Amniotic stem cell (primary cell): ENCODE measurements around the gene NOP53.
A peak's percentile ranks its signal among the peaks of the same experiment; 100 is the strongest.
"Not testable (repeated sequence)": the region's sequence is repeated elsewhere in the genome, so short reads cannot be mapped to it uniquely, and the experiment has no call there.

Experiments used
- DNase-seq: peaks from one replicate; lab custom pipeline; 2025; lab: John Stamatoyannopoulos, UW

Gene NOP53

DNA sequence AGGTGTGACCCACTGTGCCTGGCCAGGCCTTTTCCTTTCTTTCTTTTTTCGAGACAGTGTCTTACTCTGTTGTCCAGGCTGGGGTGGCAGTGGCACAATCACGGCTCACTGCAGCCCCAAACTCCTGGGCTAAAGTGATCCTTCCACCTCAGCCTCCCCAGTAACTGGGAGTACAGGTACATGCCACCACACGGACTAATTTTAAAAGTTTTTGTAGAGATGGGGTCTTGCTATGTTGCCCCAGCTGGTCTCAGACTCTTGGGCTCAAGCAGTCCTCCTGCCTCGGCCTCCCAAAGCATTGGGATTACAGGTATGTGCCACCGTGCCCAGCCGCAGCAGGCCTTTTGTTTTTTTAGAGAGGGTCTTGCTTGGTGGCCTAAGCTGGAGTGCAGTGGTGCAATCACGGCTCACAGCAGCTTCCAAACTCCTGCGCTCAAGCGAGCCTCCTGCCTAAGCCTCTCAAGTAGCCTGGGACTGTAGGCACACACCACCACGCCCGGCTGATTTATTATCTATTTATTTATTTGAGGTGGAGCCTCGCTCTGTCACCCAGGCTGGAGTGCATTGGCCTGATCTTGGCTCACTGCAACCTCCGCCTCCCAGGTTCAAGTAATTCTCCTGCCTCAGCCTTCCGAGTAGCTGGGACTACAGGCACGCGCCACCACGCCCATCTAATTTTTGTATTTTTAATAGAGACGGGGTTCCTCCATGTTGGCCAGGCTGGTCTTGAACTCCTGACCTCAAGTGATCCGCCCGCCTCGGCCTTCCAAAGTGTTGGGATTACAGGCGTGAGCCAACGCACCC, 32.1 kb downstream of the NOP53 start:
- not testable (repeated sequence) for DNase-seq

DNA sequence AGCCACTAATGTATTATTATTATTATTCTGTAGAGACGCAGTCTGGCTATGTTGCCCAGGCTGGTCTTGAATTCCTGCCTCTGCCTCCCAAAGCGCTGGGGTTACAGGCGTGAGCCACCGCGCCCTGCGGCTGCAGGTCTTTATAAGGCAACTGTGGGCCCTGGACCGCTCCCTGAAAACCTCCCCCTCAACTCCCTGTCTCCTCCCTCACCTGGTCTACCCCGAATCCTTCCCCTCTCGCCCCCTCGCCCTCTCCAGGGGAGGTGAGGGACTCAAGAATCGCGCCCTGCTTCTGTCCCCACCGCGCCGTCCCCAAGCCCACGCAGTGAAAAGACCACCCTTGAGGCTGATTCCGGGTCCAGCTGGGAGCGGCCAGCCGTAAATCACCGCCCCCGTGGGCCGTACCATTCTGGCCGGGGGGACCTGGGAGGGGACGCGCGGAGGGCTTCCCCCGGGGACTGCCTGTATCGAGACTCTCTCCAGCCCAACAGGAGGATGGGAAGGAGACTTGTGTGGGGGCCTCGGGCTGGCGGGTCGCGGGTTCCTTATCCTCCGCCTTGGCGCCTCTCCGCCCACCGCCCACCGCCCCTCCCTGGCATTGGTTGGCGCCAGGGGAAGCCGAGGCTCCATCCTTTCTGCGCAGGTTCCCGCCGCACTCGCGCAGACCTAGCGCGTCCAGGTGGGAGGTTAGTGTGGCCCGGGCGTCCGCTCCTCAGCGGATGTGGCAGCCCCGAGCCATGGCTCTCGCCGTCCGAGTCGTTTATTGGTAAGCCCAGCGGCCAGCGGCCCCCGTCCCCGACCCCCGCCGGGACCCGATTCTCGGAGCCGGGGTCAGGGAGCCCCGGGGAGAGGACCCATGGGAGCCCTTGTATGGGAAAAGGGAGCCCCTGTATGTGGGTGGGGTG, 33.0 kb downstream of the NOP53 start, which contains the start of gene SELENOW:
SELENOW (plus strand) TSS at position 655 of the 905 bp plus-strand sequence; CDS start at position 738, 83 bp downstream.
- DNase-seq, result peak; percentile 36

DNA sequence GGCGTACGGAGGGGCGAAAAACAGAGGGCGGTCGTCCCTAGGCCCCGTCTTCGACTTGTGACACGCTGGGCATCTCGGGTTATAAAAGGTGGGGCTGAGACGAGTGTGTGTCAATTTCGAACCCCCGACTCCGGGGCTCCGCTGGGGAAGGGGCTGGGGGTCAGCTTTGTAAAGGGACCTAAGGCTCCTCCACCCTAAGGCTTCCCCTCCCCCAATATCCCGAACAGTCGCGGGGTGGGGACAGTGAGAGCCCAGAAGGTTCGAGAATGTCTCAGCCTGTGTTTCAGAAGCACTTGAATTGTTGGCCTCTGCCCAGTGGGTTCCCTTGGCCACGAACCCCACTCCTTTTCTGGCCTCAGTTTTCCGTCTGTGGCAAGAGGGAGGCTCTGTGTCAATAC, 33.6 kb downstream of the NOP53 start:
- no peak for DNase-seq

DNA sequence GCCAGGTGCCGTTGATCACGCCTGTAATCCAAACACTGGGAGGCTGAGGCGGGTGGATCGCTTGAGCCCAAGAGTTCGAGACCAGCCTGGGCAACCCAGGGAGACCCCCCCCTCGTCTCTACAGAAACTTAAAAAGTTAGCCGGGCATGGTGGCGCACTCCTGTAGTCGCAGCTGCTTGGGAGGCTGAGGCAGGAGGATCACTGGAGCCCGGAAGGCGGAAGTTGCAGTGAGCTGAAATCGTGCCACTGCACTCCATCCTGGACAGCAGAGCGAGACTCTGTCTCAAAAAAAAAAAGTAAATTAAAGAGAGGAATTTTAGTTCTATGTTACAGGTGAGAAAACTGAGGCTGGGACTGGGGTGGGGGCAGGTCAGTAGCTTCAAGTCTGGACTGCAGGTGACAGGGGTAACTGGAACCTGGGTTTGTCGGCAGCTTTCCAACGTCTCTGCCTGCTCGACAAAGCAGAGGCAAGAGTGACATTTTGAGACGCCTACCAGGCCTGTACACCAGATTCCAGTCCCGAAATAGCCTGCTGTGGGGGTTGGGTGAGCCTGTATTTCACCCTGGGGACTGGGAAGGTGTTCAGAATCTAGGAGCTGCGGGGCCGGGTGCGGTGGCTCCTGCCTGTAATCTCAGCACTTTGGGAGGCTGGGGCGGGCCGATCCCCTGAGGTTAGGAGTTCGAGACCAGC, 34.3 kb downstream of the NOP53 start:
- no peak for DNase-seq

DNA sequence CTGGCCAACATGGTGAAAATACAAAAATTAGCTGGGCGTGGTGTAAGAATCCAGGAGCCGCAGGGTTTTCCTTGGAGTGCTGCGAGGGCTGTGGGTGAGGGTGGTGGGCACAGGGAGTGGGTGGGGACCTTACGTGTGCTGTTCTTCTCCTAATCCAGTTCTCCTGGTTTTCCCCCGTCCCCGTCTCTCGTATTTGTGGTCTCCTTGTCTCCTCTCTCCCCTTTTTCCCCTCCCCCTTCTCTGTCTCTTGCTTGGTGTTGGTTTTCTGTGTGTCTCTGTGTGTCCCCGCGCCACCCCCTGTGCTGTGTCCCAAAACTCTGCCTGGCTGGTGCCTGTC, 34.8 kb downstream of the NOP53 start:
- DNase-seq, result no peak

DNA sequence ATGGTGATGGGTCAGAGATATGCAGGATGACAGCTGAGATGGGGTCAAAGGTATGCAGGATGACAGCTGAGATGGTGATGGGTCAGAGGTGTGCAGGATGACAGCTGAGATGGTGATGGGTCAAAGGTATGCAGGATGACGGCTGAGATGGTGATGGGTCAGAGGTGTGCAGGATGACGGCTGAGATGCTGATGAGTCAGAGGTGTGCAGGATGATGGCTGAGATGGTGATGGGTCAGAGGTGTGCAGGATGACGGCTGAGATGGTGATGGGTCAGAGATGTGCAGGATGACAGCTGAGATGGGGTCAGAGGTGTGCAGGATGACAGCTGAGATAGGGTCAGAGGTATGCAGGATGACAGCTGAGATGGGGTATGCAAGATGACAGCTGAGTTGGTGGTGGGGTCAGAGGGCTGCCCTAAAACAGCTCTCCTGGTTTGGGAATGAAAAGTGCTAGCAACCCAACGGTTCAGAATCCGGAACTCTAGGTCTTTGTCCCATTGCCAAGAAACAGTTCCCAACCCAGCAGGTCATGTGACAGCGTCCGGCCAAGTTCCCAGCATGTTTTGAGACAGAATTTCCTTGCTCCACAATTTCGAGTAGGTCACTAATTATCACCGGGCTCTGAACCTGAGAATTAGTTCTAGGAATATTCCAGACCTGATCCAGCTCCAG, 36.4 kb downstream of the NOP53 start:
- DNase-seq, result no peak

DNA sequence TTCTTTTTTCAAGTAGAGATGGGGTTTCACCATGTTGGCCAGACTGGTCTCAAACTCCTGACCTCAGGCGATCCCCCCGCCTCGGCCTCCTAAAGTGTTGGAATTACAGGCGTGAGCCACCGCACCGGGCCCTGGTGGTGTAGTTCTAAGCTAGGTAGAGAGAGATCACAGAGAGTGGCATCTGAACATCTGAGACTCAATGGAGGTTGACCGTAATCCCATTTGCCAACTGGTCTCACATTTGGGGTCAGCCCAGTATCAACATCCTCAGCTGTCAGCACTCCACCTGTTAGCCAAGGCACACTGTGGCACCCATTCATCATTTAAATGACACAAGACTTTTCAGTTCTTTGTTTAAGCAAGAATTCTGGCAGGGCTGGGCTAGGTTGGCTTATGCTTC, 41.2 kb downstream of the NOP53 start:
- no peak for DNase-seq

DNA sequence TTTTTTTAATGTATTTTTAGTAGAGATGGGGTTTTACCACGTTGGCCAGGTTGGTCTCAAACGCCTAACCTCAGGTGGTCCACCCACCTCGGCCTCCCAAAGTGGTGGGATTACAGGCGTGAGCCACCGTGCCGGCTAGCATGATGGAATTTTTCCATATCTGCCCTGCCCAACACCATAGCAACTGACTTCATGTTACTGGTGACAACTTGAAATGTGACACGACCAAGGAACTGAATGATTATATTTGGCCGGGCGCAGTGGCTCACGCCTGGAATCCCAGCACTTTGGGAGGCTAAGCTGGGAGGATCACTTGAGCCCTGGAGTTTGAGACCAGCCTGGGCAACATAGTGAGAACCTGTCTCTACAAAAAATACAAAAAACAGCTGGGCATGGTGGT, 42.0 kb downstream of the NOP53 start:
- DNase-seq, result not testable (repeated sequence)

DNA sequence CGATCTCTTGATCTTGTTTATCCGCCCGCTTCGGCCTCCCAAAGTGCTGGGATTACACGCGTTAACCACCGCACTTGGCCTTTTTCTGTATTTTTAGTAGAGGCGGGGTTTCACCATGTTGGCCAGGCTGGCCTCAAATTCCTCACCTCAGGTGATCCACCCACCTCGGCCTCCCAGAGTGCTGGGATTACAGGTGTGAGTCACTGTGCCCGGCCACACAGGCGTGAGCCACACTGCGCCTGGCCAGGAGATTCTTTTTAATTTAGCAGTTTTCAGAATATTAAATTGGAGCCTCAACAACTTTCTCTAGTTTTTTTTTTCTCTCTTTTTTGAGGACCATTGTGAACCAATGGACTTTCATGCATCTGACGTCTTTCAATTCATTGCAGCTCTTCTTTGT, 44.5 kb downstream of the NOP53 start:
- not testable (repeated sequence) for DNase-seq

DNA sequence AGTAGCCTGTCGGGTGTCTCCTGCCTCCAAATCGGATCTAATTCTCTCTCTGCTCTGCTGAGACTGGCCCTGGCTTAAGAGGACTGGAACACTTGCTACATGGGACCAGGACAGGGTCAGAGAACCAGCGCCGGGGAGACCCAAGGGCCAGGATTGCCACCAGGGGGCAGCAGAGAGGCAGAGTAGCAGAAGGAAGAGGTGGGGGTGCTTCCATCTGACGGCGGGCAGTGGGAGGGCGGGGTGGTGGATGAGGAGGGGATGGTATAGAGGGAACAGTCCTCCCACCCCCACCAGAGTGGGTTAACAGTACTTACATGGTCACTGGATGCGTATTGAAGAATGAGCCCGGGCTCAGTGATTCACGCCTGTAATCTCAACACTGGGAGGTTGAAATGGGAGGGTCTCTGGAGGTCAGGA, 45.1 kb downstream of the NOP53 start:
- DNase-seq, result peak; percentile 26

DNA sequence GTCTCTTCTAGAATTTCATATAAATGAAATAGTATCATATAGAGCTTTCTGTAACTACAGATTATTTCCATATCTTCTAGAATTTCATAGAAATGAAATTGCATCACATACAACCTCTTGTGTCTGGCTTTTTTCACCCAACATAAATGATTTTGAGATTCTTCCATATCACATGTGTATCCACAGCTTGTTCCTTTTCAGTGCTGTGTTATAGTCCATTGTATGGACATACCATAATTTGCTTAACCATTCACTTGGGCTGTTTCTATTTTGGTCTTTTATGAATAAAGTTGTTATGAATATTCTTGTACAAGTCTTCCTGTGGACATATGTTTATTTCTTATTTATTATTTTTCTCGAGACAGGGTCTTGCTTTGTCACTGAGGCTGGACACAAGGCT, 47.3 kb downstream of the NOP53 start:
- DNase-seq, result no peak

DNA sequence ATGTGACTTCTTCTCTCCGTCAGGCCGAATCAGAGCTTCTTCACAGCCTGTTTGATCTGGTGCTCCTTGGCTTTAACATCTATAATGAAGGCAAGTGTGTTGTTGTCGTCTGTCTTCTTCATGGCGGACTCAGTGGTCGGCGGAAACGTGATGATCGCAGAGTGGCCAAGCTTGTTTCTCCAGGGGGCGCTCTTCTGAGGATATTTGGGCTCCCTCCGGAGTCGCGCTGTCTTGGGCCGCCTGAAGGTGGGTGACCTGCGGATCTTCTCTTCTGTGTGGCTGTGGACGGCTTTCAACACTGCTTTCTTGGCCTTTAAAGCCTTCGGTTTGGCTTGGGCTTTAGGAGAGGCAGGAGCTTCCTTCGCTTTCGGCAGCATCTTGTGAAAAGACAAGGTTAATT, 49.2 kb downstream of the NOP53 start:
- DNase-seq, result no peak

DNA sequence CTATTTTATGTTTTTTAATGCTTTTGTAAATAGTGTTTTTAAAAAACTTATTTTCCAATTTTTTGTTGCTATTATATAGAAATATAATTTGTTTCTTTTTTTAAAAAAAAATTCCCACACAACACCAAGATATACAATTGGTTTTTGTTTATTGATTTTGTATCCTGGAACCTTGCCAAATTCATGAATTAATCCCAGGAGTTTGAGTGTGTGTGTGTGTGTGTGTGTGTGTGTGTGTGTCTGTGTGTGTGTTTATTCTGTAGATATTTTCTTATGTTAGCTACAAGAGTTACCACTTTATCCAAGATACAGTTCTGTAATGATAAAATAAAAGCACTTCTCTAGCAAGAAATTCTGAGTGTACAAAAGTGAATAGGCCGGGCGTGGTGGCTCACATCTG, 51.4 kb downstream of the NOP53 start:
- DNase-seq, result no peak

DNA sequence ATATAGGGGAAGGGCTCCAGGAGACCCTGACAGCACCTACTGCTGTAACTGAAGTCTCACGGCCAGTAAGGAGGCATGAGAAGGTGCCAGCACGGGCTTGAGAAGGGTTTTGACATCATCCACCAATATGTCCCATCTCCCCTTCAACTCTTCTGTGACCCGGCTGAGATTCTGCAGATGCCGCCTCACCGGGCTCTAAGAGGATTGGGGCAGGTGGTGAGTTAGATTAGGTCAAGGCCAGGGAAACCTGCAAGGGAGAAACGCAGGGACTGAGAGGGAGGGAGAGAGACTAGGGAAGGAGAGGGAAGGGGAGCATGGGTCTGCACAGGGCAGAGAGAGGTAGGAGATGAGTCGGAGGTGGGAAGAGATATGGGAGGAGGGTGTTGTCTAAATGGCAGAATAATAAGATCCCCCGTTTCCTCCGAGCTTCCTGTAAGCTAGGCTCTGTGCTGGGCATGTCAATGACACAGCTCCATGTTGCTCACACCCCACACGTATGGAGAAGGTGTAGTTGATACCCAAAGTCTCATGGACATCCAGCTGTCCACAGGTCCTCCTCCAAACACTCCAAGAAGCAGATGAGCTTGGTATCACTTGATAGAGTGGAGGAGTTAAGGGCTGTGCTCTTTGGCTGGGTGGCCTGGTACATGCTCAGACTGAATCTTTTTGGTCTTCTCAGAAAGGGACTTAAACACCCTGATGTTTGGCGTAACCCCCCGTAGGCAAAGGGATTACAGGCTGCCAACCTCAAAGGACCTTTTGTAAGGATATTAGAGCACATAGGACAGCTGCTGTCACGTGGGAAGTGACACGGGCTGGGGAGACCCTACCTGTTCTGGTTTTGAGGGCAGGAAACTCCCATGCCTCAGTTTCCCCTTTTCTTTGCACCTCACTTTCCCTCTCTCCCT, 52.9 kb downstream of the NOP53 start:
- no peak for DNase-seq

DNA sequence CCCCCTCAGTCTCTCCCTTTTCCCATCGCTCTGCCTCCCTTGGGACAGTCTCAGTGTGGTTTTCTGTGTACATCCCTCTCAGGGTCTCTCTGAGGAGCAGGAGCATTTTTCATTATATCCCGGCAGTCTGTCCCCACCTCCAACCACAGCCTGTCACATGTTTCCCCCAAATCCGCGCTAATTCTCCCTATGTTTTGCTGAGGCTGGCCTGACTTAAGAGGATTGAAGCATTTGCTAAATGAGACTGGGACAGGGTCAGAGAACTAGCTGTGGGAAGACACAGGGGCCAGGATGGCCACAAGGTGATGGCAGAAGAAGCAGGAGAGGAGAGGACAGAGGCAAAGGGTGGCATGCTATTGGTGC, 53.5 kb downstream of the NOP53 start:
- no peak for DNase-seq

DNA sequence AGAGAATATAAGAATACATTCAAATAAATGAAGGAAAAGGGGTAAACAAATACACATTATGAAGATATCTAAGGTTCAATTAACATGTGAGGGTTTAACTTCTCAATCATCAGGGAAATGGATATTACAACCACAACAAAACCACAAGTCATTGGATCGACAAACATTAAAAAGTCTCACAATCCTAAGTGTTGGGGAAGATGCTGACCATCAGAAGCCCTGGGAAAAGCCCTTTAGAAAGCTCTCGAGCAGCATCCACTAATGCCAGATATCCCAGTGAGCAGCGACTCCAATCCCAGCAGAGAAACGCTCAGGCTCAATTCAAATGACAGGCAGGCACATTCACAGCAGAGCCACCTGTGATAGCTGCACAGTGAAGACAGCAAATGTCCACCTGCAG, 55.9 kb downstream of the NOP53 start:
- DNase-seq, result no peak

DNA sequence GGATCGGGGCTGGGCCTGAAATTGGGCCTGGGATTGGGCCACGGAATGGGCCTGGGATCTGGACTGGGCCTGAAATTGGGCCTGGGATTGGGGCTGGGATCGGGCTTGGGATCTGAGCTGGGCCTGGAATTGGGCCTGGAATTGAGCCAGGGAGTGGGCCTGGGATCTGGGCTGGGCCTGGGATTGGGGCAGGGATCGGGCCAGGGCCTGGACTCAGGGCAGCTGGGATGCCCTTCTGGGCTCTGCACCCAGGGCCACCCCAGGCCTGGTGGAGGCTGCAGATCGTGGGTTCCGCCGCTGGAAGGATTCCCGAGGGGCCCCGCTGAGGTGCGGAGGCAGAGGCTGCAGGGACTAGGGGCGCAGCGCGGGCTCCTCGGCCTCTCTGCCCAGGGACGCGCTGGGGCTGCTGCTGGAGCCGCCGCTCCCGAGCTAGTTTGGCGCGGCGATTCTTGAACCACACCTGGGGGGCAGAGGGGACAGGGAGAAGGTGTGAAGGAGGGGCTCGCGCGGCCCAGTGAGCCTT, 57.2 kb downstream of the NOP53 start:
- no peak for DNase-seq

DNA sequence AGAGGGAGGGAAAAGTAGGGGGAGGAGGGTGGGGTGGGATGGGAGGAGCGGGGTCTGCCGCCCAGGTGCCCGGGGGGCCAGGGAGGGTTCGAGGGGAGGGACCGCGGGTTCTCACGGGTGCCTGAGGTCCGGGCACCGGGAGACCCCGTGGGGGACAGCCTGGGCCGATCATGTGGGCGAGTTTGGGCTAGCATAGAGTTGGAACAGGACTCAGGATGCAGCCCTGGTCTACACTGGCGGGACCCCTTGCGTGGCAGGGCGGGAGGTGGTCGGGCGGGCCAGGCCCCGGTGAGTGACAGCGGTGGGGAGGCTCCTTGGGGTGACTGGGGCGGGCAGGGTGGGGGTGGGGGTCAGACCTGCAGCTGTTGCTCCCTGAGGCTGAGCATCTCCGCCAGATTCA, 57.8 kb downstream of the NOP53 start:
- DNase-seq, result not testable (repeated sequence)

DNA sequence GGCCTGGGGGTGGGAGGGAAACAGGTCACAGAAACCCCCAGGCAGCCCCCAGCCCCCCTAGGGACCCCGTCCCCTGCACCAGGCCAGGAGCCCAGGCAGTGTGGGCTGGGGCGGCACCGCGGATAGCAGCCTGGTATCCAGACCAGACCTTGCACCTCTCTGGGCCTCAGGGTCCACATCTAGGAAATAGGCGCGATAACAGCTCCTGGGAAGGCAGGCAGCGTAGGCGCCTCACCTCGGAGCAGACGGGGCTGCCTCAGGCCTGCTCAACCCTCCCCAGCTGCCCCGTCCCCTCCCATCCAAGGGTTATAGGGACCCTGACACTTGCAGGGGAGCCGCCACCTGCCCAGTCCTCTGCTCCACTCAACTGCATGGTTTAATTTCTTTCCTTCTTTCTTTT, 58.3 kb downstream of the NOP53 start:
- not testable (repeated sequence) for DNase-seq

DNA sequence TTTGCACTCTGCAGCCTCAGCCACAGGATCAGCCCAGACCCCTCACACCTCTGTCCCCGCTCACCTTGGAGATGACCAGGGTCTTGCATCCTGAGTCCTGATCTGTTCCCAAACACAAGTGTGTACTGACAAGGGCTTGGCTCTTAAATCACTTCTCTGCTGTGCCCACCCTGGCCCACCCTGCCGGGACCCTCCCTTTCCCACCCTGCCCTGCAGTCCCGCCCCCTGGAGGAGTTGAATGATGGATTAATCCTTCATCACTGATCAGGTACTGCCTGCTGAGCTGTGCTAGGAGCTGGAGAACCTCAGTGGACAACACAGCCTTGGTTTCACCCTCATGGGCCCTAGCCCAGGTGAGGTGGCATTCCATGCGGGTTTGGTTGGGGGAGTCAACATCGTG, 59.1 kb downstream of the NOP53 start, which contains the start of gene TPRX1:
TPRX1 (minus strand) TSS at position 101 of the 400 bp plus-strand sequence; CDS start at position 89, 12 bp downstream.
- DNase-seq, result not testable (repeated sequence)

DNA sequence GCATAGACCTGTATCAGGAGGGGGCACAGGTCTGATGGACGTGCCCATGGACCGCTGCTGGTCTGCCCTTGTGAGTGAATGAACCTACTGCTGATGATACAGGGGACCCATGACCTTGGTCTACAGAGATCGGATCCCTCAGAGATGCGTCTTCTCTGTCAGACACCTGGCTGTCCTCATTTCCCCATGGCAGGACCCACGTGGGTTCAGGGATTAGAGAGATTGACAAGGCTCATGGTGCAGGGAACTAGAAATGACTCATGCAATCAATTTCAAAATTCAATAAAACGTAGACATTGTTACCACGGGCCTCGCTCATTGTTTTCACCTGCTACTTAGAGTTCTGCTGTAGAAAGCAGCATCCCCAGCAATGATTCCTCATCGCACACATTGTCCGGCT, 60.0 kb downstream of the NOP53 start:
- DNase-seq, result no peak
